ENCODE measurements around the gene RBFA.

Gene RBFA

DNA sequence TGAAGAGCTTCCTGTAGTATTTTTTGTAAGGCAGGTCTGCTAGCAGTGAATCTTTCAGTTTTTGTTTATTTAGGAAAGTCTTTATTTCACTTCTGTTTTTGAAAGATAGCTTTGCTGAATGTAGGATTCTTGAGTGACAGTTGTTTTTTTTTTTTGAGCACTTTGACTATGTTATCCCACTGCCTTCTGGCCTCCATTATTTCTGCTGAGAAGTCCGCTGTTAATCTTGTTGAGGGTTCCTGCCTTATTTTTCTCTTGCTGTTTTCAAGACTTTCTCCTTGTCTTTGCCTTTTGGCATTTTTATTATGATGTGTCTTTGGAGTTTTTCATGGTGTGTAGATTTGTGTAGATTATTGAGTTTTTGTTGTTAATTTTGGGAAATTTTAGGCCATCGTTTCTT is 21.9 kb downstream of the RBFA start:
- POLR2A ChIA-PET = no interaction called here
- DNase-seq (ENCODE audit: low read depth, low spot score) = no peak
- CTCF ChIA-PET = no interaction called here
- no peak overlapping the region for H3K4me3 ChIP-seq (ENCODE audit: low read depth, low read length)
- TF ChIP-seq, protein P1, sequence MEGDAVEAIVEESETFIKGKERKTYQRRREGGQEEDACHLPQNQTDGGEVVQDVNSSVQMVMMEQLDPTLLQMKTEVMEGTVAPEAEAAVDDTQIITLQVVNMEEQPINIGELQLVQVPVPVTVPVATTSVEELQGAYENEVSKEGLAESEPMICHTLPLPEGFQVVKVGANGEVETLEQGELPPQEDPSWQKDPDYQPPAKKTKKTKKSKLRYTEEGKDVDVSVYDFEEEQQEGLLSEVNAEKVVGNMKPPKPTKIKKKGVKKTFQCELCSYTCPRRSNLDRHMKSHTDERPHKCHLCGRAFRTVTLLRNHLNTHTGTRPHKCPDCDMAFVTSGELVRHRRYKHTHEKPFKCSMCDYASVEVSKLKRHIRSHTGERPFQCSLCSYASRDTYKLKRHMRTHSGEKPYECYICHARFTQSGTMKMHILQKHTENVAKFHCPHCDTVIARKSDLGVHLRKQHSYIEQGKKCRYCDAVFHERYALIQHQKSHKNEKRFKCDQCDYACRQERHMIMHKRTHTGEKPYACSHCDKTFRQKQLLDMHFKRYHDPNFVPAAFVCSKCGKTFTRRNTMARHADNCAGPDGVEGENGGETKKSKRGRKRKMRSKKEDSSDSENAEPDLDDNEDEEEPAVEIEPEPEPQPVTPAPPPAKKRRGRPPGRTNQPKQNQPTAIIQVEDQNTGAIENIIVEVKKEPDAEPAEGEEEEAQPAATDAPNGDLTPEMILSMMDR (IDR thresholded peaks at IDR 0.05; ENCODE audit: insufficient read depth, low read length, missing control alignments) = no peak

DNA sequence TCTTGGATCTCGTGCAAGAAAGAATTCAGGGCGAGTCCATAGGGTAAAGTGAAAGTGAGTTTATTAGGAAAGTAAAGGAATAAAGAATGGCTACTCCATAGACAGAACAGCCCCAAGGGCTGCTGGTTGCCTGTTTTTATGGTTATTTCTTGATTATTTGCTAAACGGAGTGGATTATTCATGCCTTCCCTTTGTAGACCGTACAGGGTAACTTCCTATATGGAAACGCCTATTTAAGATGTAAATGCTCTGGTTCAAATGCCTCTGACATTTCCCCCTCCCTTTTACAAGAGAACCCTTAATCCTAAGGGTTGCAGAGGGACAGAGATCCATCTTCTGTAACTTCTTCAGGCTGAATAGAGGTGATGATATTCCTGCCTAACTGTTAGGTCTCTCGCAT is 25.7 kb downstream of the RBFA start:
- POLR2A ChIA-PET = no interaction called here
- no peak for DNase-seq (ENCODE audit: low read depth, low spot score)
- CTCF ChIA-PET = no interaction called here
- no peak overlapping the region for H3K4me3 ChIP-seq (ENCODE audit: low read depth, low read length)
- TF ChIP-seq, protein P1 (IDR thresholded peaks at IDR 0.05; ENCODE audit: insufficient read depth, low read length, missing control alignments) = no peak

DNA sequence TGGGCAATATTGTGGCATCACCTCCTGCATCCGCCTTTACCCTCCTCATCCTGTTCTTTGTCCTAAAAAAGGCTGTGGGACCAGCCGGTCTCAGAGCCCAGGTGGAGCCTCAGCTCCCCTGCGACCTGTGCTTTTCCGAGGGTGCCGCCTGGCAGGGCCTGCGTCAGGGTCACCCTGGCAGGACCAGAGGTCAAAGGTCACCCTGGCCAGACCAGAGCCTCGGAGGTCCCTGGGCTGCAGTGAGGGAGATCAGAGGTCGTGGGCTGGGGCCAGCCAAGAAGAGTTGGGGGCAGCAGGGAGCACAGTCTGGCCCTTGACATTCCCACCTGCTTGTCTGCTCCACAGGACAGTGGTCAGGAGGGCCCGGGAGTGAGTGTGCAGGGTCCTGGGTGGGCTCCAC is 31.5 kb downstream of the RBFA start:
- no peak for DNase-seq (ENCODE audit: low read depth, low spot score)
- H3K4me3 ChIP-seq (ENCODE audit: low read depth, low read length) = no peak overlapping the region
- TF ChIP-seq, protein P1 (IDR thresholded peaks at IDR 0.05; ENCODE audit: insufficient read depth, low read length, missing control alignments) = no peak
- CTCF ChIA-PET = no interaction called here
- POLR2A ChIA-PET = no interaction called here

DNA sequence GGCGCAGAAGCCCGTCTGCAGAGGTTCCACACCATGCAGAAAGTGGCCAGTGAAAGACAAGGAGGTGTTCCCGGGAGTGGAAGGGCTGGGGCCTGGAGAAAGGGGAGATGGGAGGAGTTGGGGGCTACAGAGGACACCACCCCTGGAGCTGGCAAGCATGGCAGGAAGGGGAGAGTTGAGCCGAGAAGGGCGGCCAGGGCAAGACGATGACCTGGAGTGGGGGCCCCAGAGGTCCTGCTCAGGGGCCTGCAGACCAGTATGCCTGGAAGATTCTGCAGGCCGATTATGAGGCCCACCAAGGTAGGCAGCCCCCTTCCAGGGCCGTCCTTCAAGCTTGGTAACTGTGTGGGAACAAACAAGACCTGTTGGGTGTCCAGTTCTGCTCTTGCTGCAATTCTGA is 33.1 kb downstream of the RBFA start:
- TF ChIP-seq, protein P1 (IDR thresholded peaks at IDR 0.05; ENCODE audit: insufficient read depth, low read length, missing control alignments) = no peak
- ChIA-PET CTCF (no interaction called here), POLR2A (no interaction called here)
- no peak overlapping the region for H3K4me3 ChIP-seq (ENCODE audit: low read depth, low read length)
- no peak for DNase-seq (ENCODE audit: low read depth, low spot score)

DNA sequence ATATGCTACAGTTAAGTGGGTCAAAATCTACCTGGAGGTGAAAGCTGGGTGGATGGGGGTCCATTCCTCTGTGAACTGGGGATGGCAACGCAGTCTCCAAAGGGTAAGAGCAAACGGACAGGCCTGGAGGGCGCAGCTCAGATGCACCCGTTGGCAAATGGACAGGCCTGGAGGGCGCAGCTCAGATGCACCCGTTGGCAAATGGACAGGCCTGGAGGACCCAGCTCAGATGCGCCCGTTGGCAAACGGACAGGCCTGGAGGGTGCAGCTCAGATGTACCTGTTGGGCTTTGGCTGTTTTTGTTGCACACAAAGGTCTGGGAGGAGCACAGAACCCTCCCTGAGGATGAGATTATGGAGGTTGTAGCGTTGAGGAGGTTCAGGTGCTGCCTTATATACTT is 33.7 kb downstream of the RBFA start:
- TF ChIP-seq, protein P1 (IDR thresholded peaks at IDR 0.05; ENCODE audit: insufficient read depth, low read length, missing control alignments) = no peak
- DNase-seq (ENCODE audit: low read depth, low spot score) = no peak
- CTCF ChIA-PET = no interaction called here
- no peak overlapping the region for H3K4me3 ChIP-seq (ENCODE audit: low read depth, low read length)
- POLR2A ChIA-PET = no interaction called here

DNA sequence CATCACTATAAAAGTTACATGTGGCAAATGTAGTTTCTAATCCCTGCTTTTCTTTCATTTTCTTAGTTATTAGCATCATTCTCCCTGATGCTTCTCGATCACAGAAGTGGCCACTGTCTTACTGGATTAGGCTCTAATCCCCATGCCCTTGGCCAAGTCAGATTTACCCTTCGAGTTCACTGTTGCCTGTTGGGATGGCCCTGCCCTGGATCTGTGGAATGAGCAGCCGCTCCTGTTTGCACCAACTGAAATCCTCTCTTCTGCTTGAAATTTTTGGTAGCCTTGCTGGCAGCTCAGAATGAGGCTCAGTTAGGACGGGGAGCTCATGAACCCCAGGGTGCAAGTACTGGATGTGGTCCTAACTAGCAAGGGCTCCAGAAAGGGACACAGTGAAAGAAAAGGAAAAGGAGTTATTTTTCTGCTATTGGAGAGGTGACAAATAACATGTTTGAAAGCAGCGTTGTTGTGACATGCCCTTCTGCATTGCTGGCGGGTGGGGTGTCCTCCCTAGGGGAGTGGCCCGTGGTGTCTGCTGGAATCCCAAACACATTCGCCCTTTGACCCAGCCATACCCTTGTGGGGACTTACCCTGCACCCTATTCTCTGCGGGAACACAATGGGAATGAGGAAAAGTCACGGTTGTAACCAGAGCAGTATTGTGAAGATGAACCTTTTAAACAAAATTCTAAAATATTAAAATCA is 34.5 kb downstream of the RBFA start:
- CTCF ChIA-PET = no interaction called here
- no peak overlapping the region for H3K4me3 ChIP-seq (ENCODE audit: low read depth, low read length)
- DNase-seq (ENCODE audit: low read depth, low spot score) = no peak
- TF ChIP-seq, protein P1 (IDR thresholded peaks at IDR 0.05; ENCODE audit: insufficient read depth, low read length, missing control alignments) = no peak
- POLR2A ChIA-PET = no interaction called here
